ENCODE results near the gene ZFP3.
A peak's percentile ranks its signal among the peaks of the same experiment; 100 is the strongest.
"Not testable (repeated sequence)": the region's sequence is repeated elsewhere in the genome, so short reads cannot be mapped to it uniquely, and the experiment has no call there.

The ZFP3 gene

DNA sequence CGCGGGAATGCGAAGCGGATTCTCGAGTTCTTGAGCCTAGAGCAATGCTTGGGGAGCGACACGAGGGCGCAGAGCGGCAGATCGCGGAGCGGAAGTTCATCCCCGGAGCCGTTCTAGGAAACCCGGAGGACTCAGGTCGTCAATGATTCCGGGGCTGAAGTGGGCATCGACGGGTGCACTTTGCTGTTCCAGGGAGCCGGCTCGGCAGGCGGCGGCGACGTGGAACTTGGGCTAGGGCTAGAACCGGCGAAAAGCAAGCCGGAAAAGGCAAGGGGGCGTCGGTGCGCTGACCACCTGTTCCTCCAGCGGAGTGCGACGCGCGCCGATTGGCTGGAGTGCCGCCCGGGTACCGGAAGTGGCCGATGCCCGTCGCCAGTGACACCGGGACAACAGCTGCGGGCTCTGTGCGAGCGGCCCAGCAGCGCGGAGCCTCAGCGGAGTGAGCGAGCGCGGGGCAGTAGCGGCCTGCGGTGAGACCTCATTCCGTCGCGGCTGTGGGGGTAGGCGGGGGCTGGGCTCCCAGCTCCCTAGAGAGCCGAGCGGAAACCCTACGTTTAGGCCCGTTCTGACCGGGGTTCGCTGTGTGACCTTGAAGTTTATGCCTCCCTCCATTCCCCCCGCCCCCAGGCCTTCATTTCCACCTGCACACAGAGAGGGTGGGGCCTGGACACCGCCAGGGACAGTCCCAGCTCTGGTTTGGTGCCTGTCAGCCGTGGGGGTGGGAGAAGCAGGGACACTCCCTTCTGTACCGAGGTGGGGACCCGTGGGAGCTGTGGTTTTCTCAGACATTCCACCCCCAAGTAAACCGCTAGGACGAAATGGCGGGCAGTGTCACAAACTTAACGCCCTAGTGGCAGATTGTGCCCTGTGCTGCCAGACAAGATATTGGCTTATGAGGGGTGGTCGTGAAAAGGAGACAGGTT, at the start of gene ZFP3:
TSS of gene ZFP3 (plus strand) at position 362 of the 923 bp plus-strand sequence. CDS start 13,038 bp downstream, outside the sequence.
- DNase-seq = peak; percentile 76

DNA sequence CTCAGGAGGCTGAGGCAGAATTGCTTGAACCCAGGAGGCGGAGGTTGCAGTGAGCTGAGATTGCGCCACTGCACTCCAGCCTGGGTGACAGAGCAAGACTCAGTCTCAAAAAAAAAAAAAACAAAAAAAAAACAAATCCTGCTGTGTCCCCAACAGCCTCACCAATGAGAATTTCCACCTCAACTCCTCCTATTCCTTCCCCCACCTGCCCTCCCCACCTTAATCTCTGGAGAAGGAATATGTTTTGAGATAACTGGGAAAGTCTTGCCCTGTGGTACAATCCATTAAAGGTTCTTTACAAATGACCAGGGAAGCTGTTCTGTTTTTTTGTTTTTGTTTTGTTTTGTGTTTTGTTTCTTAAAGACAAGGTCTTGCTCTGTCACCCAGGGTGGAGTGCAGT, 48.1 kb upstream of the ZFP3 start:
- DNase-seq = not testable (repeated sequence)

DNA sequence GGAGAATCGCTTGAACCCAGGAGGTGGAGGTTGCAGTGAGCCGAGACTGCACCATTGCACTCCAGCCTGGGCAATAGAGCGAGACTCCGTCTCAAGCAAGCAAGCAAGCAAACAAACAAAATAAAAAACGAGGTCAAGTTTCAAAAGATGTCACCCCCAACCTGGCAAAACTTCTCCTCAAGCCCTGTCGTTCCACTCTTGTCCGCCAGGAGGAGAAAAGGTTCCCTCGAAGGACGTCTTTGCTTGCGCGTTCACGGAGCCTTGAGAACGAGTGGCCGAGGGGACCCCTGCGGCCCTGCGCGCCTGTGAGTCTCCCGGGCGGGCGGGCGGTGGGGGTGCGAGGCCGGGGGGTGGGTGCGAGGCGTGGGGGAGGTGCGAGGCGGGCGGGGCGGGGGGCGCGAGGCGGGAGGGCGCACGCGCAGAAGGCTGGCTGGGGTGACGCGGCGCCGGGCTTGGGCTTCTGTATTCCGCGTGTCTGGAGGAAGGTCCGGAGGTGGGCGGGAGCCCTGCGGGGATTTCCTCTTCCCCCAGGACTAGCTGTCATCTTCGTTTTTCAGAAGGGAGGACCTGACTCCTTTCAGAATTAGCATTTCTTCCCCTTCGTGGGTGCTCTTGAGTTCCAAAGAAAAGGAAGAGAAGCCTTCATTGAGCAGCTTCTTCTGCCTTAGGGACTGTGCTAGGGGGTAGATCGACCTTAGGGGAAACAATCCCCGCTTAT, 46.7 kb upstream of the ZFP3 start:
- peak; percentile 69 for DNase-seq

- no peak for DNase-seq
Measured at GRCh38 chr17:5032865-5033264, 45.4 kb upstream of the ZFP3 start.

- no peak for DNase-seq
Measured at GRCh38 chr17:5033352-5034015, 44.8 kb upstream of the ZFP3 start.

- no peak for DNase-seq
Measured at GRCh38 chr17:5034063-5034462, 44.2 kb upstream of the ZFP3 start.

GRCh38 chr17:5034651-5035050, 43.6 kb upstream of the ZFP3 start:
- DNase-seq = no peak

GRCh38 chr17:5035315-5035714, 43.0 kb upstream of the ZFP3 start, which contains the start of gene SLC52A1:
Gene SLC52A1, minus strand, starts transcription at chr17:5035426. Its CDS starts 820 bp downstream, at chr17:5034606.
- no peak for DNase-seq

DNA sequence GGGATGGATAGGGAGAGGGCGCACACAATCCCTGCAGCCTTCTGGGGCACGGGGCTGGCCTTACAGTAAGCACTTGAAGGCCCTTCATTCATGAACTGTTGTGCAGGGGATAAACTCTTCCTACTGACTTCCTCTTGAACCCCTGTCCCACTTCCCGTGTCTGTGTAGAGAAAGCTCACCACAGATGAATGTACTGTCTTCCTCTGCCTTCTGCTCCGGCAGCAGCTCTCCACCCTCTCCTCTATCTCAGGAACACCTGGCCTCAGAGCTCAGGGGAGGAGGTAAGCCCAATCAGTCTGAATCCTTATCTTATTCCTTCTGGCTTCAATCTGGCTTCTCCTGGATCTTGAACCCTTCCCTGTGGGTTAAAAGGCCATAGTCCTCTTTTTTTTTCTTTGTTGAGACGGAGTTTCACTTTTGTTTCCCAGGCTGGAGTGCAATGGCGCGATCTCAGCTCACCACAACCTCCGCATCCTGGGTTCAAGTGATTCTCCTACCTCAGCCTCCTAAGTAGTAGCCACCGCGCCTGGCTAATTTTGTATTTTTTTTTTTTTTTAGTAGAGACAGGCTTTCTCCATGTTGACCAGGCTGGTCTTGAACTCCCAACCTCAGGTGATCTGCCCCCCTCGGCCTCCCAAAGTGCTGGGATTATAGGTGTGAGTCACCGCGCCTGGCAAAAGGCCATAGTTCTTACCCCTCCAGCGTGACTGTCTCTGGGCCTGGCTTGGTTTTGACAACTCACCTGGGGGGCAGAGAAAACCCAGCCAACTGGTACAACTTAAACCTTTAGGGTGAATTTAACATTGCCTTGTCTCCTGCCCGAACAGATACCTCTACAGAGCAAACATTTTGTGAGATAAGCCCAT, 35.9 kb upstream of the ZFP3 start:
- no peak for DNase-seq

GRCh38 chr17:5043524-5043923, 34.7 kb upstream of the ZFP3 start:
- no peak for DNase-seq

GRCh38 chr17:5044630-5045029, 33.6 kb upstream of the ZFP3 start:
- DNase-seq = no peak

- DNase-seq = no peak
Measured at GRCh38 chr17:5045496-5045895, 32.8 kb upstream of the ZFP3 start.

- no peak for DNase-seq
Measured at GRCh38 chr17:5047446-5047845, 30.8 kb upstream of the ZFP3 start.

DNA sequence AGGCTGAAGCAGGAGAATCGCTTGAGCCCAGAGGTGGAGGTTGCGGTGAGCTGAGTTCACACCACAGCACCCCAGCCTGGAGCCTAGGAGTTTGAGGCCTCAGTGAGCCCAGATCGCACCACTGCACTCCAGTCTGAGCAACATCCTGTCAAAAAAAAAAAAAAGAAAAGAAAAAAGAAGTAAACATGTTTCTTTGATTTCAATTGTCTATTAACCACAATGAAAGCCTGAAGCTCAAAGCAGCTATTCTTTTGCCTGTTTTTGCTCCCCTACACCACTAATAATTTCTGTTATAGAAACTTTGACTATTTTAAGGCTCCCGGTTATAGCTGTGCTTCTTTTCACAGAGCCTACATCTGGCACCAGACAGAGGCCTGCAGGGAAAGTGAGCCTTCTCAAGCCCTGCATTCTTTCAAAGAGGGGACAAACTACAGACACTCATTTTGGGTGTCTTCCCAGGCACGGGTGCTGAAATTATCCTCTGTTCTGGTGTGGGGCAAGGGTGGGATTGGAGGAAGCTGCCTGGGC, 28.9 kb upstream of the ZFP3 start:
- no peak for DNase-seq

DNA sequence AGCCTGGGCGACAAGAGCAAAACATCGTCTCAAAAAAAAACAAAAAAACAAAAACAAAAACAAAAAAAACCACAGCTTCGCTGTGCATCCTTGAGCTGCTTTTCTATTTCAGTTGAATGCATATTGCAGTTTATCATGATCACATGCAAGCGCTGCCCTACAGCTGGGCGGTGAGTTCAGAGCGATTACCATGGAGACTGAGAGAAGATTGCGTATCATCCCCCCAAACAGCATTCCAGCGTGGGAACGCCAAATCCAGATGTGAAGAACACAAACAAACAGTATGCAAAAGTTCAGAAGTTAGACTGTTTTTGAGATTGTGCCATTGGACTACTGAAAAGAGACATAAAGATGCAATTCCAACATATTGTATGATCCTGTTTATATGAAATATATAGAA, 28.0 kb upstream of the ZFP3 start:
- no peak for DNase-seq

- DNase-seq = no peak
Measured at GRCh38 chr17:5055543-5055942, 22.7 kb upstream of the ZFP3 start.

GRCh38 chr17:5065227-5065744, 13.0 kb upstream of the ZFP3 start:
- no peak for DNase-seq

DNA sequence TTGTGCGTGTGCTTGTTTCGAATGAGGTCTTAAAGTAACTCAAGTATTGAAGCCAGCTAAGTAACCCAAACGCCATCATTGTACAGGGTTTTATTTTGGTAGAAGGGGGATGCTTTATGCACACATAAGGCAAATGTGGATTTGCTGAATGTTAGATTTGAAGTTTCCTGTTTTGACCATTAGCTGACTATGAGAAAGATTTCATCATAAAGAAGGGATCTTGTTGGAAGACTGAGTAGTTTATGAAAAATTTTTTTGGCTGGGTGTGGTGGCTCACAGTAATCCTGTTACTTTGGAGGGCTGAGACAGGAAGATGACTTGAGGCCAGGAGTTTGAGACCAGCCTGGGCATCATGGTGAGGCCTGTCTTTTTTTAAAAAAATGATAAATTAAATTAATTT, 10.0 kb upstream of the ZFP3 start:
- no peak for DNase-seq

DNA sequence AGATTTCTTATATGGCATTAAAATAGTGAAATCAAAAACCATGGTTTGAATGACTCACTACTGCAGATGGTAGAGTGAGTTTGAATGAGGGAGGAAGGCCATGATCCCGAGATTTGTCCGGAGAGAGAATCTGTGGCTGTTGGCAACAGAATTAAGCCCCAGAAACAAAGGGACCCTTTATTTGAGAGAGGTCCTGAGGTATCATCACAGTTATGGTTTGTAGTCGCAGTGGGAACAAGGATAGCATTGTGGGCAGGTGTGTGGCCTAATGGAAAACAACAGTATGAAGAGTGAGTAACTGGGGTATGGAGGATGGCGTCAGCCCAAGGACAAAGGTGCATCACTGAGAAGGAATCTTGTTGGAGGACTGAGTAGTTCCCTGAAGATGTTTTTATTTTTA, 8.5 kb upstream of the ZFP3 start:
- DNase-seq = no peak

- DNase-seq = not testable (repeated sequence)
Measured at GRCh38 chr17:5075472-5075871, 2.8 kb upstream of the ZFP3 start.

DNA sequence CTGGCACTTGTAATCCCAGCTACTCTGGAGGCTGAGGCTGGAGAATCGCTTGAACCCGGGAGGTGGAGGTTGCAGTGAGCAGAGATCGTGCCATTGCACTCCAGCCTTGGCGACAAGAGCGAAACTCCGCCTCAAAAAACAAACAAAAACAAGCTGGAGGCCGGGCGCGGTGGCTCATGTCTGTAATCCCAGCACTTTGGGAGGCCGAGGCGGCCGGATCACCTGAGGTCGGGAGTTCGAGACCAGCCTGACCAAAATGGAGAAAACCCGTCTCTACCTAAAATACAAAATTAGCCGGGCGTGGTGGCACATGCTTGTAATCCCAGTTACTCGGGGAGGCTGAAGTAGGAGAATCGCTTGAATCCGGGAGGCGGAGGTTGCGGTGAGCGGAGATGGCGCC, 992 bp upstream of the ZFP3 start:
- DNase-seq = not testable (repeated sequence)

DNA sequence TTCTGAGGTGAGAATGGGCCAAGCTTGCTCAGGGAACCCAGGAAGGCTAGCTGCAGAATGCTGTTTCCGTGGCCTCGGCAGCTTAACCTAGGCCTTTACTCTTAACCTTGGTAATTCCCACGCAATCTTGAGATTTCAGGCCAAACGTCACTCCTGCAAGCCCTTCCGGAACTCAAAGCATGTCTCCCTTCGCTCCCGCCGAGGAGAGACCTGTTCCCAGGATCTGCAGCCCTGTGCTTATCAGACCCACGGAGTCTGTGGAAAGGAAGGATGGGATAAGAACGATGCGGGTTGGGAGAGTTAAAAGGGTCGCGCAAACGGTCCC, 524 bp upstream of the ZFP3 start:
- DNase-seq = no peak

All from T1000 (cell line).